EL (cell line): ENCODE measurements around the gene SPEN.
"Not testable (repeated sequence)": the region's sequence is repeated elsewhere in the genome, so short reads cannot be mapped to it uniquely, and the experiment has no call there.

Experiments used
- DNase-seq: peaks from one replicate; pipeline ENCODE4 v3.0.0-alpha.2; 2016

The SPEN gene

GRCh38 chr1:15856888-15857287 lies 9.4 kb downstream of the SPEN start:
- no peak for DNase-seq

- no peak for DNase-seq
These were observed 10.7 kb downstream of the SPEN start for GRCh38 chr1:15858069-15858670.

GRCh38 chr1:15858672-15859372 lies 11.3 kb downstream of the SPEN start:
- no peak for DNase-seq

- DNase-seq, result no peak
These were observed 15.8 kb downstream of the SPEN start for GRCh38 chr1:15863156-15863901.

GRCh38 chr1:15866721-15867201 lies 19.3 kb downstream of the SPEN start:
- DNase-seq, result peak; percentile 28

- DNase-seq, result no peak
These were observed 19.8 kb downstream of the SPEN start for GRCh38 chr1:15867288-15867687.

GRCh38 chr1:15869413-15869812 lies 21.9 kb downstream of the SPEN start:
- no peak for DNase-seq

GRCh38 chr1:15870421-15870820 lies 22.9 kb downstream of the SPEN start:
- DNase-seq, result no peak

- DNase-seq, result no peak
These were observed 27.0 kb downstream of the SPEN start for GRCh38 chr1:15874471-15874870.

GRCh38 chr1:15876357-15877055 lies 29.0 kb downstream of the SPEN start:
- no peak for DNase-seq

- no peak for DNase-seq
These were observed 34.5 kb downstream of the SPEN start for GRCh38 chr1:15881961-15882360.

- peak; percentile 48 for DNase-seq
These were observed 35.2 kb downstream of the SPEN start for GRCh38 chr1:15882665-15883064.

- peak; percentile 11 for DNase-seq
These were observed 35.8 kb downstream of the SPEN start for GRCh38 chr1:15883326-15883725.

GRCh38 chr1:15884477-15884876 lies 37.0 kb downstream of the SPEN start:
- no peak for DNase-seq

GRCh38 chr1:15885269-15885668 lies 37.8 kb downstream of the SPEN start:
- DNase-seq, result no peak

- DNase-seq, result peak; percentile 92
These were observed 38.4 kb downstream of the SPEN start for GRCh38 chr1:15885701-15886610.

GRCh38 chr1:15886611-15887167 lies 39.2 kb downstream of the SPEN start:
- DNase-seq, result no peak

- peak; percentile 62 for DNase-seq
These were observed 45.5 kb downstream of the SPEN start for GRCh38 chr1:15892857-15893599.

GRCh38 chr1:15895233-15895632 lies 47.7 kb downstream of the SPEN start:
- no peak for DNase-seq

- not testable (repeated sequence) for DNase-seq
These were observed 49.5 kb downstream of the SPEN start for GRCh38 chr1:15896841-15897610.
